Astrocyte (in vitro differentiated cells and primary cell): ENCODE results near the gene MSX1.

Experiments used
- CTCF ChIP-seq: IDR thresholded peaks from 2 replicates; pipeline ENCODE4 v1.5.1; 2011; ENCODE audit warnings: low read depth, mild to moderate bottlenecking, inconsistent platforms, low read length, moderate library complexity; ENCODE audit not compliant: insufficient read depth
- EZH2 ChIP-seq: IDR thresholded peaks from 2 replicates; pipeline ENCODE4 v1.6.1; 2012; ENCODE audit warnings: mild to moderate bottlenecking, low read length, inconsistent platforms; ENCODE audit not compliant: insufficient read depth

DNA sequence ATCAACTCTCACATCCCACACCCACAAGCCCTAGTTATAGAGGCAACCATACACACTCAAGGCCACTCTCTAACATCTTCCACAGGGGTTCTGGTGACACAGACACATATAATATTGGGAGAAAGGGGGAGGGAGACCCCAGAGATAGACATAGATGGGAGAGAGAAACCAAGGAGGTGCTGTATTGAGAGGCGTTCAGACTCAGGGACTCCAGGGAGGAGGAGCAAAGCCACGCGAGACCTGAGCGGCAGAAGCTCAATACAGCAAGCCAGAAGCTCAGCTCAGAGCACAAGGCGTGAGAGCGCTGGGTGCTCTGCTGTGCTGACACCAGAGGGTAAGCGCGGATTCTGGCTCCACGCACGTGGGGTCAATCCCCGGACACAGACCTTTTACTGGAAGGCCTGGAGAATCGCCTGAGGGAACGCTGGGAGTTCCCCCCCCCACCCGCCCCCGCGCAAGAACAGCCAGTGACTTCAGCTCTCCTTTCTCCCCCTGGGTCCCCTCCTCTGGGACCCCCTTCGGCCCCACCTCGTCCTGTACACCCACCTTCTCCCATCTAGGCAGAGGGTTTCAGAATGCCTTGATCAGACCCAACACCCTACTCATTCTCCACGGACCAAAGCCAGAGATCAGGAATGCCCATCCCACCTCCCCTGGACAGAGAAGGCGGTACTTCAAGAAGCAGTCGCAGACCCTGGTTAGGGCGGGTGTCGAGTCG is 8.7 kb downstream of the MSX1 start:
- TF ChIP-seq CTCF (no peak), EZH2 (no peak)
